ENCODE results near the gene FKBP6.

DNA sequence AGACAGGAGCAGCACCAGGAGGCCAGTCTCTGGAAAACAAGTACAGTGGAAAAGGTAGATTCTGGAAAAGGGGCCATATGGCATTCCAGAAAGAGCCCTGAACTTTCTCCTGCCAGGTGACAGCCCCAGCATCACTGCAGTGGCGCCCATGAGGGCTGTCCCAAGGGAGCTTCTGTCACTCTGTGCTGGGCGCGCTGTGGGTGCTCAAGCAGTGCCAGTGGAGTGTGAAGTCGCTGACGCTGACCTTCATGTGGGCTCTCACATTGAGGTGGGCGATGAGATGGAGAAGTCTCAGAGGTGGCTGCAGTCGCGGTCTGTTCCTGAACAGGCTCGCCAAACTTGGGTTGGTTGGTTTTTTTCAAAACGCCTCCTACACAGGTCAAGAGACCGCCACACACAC lies 38.2 kb downstream of the FKBP6 start:
- TF ChIP-seq SP1 (IDR thresholded peaks at IDR 0.05) = no peak
- TF ChIP-seq SUZ12 (IDR thresholded peaks at IDR 0.05) = no peak
- TF ChIP-seq, protein P1, sequence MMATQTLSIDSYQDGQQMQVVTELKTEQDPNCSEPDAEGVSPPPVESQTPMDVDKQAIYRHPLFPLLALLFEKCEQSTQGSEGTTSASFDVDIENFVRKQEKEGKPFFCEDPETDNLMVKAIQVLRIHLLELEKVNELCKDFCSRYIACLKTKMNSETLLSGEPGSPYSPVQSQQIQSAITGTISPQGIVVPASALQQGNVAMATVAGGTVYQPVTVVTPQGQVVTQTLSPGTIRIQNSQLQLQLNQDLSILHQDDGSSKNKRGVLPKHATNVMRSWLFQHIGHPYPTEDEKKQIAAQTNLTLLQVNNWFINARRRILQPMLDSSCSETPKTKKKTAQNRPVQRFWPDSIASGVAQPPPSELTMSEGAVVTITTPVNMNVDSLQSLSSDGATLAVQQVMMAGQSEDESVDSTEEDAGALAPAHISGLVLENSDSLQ (IDR thresholded peaks at IDR 0.05) = no peak
- TF ChIP-seq ZNF384 (IDR thresholded peaks at IDR 0.05) = no peak
- TF ChIP-seq ARNT (IDR thresholded peaks at IDR 0.05) = no peak
- no peak for TF ChIP-seq LEF1 (IDR thresholded peaks at IDR 0.05; ENCODE audit: borderline replicate concordance)
- no peak for TF ChIP-seq ELF4 (IDR thresholded peaks at IDR 0.05)

Data from HEK293T (cell line).